ELF-1 (cell line): ENCODE results near the gene CARD11.
"Not testable (repeated sequence)": the region's sequence is repeated elsewhere in the genome, so short reads cannot be mapped to it uniquely, and the experiment has no call there.

ENCODE experiments used
- DNase-seq: peaks from one replicate; pipeline ENCODE4 v3.0.0-alpha.2; 2016; ENCODE audit warnings: low read depth, low spot score

Gene CARD11

DNA sequence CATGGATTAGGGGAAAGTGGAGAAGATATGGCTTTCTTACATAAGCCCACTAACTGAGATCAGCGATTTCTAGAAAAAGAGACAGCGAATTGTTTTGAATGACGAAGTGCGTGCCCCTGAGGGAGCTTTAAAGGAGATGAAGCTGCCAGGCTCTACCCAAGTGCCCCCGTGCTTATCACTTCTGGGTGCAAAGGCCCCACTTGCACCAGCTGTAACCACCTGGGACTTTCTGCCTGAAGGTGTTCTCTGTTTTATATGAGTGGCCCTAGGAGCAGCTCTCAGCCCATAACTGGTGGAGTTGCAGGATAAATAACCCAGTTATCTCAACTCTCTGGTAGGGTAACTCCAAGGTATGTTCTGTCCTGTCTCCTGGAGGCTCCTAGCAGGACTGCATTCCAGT, 20.4 kb upstream of the CARD11 start:
- DNase-seq = no peak

DNA sequence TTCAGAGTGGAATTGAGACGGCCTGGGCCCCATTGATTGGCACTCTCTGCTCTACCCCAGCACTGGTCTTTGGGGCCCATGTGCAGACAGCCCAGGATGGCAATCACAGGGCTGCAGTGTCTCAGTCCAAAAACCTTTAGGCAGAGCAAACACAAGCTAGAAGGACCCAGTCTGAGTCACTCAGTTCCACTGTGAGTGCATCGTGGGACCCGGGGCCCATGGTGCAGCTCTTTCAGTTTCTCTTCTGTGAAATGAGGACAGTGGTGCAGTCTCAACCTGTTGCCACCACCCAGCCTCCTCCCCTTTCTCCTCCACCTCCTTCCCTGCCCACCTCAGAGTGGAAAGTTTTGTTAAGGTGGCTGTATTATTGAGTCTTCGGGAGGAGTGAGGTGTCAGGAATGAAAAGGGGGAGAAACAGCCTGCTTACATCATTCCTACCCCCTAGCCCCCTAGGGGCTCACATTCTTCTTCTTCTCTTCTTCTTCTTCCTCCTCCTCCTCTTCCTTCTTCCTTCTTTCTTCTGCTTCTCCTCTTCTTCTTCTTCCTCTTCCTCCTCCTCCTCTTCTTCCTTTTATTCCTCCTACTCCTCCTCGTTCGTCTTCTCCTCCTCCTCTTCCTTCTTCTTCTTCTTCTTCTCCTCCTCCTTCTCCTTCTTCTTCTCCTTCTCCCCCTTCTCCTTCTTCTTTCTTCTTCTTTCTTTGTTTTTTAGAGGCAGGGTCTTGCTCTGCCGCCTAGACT, 19.5 kb upstream of the CARD11 start:
- no peak for DNase-seq

DNA sequence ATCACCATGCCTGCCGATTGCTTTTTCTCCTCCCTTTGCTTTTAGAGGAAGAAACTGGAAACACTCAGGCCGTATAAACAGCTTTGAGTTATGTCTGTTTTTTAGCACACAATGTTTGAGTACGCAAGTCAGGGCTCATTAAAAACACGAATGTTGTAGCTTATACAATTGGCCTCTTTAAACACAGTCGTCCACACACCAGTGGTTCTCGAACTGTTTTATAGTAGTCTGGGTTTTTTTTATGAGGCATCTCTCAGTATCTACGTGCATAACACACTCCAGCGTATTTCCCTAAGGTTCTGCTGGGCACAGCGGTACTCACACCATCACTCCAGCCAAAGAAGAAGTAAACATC, 13.4 kb upstream of the CARD11 start:
- DNase-seq = no peak

DNA sequence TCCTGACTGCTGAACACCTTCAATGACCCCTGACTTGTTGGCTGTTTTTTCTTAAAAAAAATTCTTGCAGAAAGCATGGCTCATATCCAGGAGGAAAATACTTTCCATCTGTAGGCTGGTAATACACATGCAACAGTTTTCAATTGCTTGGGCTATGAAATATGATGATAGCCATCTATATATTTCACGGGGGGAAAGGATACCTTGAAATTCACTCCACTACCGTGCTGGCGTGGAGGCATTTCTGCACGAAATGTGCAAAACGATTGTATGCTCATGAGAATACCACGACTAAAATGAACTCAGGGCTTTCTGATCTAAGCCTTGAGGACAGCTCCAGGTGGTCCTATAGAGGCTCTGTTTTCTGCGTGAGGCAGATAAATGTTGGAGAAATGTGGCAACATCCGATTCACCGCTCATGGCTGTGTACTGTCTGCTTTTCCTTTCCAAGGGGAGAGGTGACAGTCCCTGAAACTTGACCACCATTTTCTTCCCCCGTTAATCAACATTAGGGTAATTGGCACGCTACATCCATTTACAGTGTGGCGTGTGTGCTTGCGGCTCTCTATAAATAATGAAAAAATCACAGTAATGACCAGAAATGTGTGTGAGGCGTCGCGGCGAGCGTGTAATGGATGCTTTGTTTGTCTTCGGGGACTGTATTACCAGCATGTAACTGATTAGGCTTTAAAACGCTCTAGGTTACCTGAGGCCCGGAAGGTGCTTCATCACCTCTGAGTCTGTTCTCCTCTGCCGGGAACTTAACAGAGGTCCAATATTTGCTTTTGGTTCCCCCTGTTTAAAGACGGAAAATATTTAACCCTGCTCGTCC, 12.8 kb upstream of the CARD11 start:
- no peak for DNase-seq

DNA sequence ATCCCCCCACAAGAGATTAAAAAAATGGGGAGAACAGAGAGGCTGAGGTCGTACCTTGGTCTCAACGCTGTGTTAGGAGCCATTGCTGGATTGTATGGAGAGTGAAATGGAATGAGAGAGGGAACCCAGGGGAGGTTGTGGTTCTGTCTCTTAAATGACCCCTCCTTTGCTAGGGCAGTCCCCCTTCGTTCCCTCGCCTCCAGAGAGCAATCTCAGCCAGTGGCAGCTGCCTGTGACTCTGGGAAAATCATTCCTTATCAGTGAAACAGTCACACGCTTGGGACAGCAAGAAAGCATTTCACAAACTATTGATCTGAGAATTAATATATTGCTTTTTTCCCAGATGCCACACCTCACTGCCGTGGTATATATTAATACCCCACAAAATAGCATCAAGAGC, 12.0 kb upstream of the CARD11 start:
- no peak for DNase-seq

DNA sequence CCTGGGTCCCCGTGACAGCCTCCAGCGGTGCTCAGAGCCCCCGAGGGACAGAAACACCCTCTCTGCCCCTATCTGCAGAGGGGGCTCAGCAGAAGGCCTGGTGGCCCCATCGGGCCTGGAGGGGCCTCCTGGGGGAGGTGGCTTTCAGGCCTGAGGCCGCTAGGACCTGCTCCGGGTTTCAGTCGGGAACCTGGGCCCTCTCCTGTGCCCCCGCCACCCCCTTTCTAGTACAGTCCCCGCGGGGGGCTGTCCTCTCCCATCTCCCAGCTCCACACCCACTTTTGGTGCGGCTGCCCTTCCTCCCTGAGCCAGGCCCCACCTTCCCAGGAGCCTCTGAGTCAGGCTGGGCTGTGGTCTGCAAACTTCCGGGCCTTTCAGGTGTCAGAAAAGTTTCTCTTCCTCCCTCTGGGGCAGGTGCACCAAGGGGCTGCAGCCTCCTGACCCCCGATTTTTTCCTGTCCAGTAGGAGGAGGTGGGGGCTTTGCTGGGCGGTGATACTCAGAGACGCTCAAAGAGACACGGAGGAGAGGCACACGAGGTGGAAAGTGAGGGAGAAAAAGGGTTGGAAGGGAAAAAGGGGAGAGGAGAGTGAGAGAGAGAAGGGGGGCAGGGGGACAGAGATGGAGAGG, 692 bp downstream of the CARD11 start:
- no peak for DNase-seq

DNA sequence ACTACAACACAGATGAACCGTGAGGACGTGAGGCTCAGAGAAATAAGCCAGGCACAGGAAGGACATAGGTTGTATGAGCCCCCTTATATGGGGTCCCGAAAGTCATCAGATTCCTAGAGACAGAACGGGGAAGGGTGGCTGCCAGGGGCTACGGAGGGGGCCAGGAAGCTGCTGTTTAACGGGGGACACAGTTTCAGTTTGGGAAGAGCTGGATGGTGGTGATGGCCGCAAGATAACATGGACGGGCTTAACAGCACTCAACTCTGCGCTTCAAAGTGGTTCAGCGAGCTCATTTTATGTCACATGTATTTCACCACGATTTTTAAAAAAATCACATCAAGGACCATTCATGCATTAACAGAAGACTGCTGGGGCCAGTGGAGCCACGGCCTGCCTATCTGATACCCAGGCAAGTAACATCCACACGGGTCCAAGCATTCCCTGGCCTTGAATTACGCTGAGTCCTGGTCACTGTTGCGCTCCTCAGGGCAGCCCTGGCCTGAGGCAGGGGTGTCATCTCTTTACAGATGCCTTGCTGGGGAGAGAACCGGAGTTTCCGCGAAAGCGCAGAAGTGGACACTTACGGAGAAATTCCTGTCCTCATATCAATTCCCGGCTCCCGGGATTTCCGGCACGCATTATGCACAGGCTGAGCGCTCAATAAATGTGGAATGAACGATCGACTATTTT, 1.5 kb downstream of the CARD11 start:
- DNase-seq = no peak

DNA sequence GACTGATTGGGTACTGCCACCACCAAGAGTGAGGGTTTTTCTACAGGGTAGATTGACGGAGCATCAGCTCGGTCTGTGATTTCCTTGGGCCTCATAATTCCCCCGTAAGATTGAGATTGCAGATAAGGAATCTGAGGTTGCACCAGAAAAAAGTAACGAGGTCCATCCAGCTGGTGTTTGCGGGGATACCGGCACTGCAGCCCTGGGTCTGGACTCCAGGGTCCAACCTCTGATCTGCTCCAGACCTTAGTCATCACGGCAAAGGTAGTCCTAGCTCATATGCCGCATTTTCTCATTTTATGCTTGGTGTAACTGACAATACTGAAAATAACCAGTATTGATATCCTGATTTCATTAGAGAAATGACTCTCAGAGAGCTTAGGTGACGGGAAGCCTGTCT, 3.9 kb downstream of the CARD11 start:
- no peak for DNase-seq

DNA sequence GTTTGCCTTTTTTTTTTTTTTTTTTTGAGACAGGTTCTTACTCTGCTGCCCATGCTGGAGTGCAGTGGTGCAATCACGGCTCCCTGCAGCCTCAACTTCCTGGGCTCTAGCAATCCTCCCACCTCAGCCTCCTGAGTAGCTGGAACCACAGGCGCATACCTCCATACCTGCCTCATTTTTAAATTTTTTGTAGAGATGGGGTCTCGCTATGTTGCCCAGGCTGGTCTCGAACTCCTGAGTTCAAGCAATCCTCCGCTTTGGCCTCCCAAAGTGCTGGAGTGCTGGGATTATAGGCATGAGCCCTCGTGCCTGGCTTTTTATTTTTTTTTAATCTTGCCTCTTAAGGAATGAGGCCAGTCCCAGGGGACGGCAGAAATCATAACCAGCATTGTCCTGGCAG, 5.7 kb downstream of the CARD11 start:
- DNase-seq = not testable (repeated sequence)

DNA sequence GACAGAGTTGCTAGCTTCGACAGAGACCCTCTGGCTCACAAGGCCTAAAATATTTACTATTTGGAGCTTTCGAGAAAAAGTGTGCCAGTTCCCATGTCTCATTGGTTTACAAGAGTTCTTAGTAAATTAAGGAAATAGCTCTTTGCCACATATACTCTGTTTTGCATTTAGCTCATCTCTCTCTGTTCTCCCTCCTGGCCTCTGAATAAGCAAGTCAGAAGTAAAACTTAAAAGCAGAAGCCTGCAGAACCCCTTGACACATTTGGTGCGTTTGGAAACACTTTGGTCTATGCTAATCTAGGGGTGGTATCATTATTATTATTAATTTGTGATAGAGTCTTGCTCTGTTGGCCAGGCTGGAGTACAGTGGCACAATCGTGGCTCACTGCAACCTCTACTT, 6.4 kb downstream of the CARD11 start:
- DNase-seq = no peak

DNA sequence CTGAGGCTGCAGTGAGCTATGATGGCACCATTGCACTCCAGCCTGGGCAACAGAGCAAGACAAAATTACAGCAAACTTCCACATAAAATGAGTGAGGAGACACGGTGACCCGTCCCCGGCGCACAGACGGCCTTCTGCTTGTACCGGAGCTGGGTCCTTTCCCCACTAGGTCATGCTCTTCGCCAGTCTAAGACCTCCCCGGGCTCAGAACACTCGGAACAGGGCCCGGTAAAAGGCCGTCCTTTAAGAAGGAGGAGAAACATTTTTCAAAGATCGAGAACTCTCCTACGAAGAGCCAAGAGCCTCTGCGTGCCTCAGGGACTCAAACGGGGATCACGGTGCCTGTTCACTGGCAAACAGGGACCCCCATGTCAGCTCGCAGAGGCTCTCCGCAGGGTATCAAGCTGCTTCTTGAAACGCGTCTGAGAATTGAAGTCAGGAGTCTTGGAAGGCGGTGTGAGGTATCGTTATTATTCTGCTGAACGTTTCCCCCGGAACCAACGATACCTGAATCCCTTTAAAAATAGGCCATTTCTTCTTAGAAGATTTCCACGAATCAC, 9.0 kb downstream of the CARD11 start:
- DNase-seq = no peak

DNA sequence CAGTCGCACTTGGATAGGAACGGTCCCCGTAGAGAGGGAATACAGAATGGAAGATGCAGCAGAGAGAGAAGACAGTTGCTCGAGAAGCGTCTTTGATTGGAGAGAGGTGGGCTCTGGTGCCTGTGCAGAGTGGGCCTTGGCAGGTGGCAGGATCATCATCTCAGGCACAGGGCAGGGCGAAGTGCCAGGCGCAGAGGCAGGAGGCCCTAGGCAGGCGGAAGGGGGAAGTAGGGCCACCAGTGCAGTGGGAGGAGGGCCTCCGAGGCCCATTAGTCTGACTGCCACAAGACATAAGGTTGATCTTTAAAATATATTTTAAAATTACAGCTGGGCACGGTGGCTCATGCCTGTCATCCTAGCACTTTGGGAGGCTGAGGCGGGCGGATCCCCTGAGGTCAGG, 10.1 kb downstream of the CARD11 start:
- no peak for DNase-seq

DNA sequence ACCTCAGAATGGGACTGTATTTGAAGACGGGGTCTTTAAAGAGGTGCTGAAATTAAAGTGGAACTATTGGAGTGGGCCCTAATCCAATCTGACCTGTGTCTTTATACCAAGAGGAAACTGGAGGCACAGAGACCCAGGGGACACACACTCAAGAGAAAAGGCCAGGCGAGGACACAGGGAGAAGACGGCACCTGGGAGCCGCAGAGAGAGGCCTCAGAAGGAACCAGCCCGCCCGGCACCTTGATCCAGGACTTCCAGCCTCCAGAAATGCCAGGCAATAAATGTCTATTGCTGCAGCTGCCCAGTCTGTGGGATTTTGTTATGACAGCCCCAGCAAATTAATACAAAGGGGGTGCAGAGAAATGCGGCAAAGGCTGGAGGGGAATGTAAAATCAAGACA, 10.5 kb downstream of the CARD11 start:
- DNase-seq = no peak

DNA sequence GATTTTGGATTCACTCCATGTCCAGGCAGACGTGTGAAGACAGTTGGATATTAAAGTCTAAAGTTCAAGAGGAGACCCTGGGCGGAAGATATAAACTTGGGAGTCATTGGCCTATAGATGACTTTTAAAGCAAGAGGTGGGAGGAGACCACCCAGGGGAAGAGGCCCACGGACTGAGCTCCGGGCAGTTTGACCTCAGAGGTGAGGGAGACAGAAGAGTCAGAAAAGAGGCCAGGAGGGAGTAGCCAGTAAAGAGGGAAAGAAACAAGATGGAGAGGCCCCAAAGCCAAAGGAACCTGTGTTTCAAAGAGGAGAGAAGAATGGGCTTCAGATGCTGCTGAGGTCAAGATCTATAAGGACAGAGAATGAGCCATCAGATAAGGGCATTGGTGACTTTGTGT, 11.4 kb downstream of the CARD11 start:
- no peak for DNase-seq

DNA sequence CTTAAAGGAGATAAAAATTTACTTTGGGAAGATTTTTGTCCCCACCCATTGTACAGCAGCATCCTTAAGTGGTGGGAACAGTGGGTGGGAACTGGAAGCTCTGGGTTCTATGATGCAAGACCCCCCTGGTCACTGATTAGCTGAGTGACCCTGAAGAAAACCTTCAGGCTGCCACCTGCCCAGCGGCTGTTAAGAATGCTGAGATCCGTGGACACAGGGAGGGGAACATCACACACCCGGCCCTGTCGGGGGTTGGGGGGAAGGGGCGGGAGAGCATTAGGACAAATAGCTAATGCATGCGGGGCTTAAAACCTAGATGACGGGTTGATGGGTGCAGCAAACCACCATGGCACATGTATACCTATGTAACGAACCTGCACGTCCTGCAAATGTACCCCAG, 14.5 kb downstream of the CARD11 start:
- DNase-seq = peak; percentile 24

DNA sequence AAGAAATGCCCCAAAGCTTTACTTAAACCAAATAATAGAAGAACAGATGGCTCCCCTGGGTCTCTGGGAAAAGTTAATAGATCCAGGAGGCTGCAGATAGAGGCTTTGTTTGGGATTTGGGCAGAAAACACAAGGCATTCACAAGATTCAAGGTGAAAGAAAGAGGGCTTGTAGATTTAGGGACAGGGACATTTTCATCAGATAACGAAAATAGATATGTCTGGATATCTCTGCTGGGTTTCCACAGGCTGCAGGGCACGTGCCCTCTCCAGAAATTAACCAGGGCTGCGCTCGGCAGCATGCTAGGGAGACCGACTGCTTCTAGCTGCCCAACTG, 14.9 kb downstream of the CARD11 start:
- DNase-seq = no peak

DNA sequence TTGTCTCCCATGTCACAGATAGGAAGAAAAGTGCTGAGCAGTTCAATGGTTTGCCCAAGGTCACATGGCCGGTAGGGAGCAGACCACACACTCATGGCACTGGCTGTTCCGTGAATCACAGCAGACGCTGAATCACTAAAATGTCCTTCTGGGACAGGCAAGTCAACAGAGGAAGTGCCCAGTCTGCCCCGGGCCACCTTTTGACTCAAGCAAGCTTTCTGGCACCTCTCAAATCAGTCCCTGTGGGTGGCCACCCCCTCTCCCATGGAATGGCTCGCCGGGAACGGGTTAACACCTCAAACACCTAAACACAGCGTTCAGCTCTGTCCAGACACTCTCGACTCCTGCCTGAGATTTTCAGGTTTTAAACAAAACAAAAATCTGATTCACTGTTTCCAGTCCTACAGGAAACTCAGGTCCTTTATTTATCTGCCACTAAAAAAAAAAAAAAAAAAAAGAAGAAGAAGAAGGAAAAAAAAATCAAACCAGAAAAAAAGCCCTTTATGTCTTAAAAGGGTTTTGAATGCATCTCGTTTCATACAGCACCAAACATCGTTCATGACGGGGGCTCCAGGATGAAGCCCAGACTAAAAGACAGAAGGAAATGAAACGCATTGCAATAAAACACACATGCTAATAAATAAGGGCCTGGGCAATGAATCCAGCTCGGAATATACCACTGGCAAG, 15.5 kb downstream of the CARD11 start:
- peak; percentile 44 for DNase-seq

DNA sequence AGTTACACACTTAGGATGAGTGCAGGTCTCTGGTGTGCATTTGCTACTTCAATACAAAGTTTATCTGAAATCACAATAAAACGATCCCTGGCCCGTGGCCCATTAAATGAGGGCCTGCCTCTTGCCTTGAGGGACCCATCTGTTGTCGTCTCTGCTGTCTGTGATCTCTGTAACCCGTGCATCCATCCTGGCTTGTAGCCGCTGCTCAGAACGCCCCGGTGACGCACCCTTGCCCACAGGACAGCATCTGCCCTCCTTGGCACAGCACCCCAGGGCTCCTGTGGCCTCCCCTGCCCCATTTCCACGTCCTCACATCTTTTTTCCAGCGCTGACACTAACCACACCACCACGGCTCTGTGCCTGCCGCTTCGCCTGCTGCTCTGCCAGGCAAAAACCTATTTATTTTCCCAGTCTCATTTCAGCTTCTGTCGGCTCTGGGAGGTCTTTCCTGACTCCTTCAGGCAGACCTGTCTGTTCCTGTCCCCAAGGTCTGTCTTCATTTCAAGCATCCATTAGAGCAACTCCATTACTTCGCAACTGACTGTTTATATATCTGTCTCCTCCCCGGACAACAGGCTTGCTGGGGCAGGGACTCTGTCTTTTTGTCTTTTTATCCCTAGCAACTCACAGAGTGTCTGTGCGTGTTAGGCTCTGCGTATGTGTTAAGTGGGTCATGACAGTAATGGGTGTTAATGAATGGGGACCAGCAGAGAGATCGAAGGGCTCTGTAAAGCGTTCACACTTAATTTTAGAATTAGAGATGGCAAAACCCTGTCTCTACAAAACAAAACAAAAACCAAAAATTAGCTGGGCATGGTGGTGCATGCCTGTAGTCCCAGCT, 16.4 kb downstream of the CARD11 start:
- no peak for DNase-seq

DNA sequence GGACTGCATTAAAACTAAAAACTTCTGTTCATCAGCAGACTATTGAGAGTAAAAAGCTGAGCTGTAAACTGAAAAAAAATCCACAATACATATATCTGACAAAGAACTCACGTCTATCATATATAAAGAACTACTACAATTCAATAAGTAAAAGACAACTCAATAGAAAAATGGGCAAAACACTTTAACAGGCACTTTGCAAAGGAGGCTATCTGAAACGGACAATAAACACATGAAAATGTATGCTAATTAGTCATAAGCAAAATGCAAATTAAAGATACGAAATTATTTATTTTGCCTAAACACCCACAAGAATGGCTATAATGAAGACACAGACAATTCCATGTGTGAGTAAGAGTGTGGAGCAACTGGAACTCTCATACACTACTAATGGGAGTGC, 18.1 kb downstream of the CARD11 start:
- no peak for DNase-seq

DNA sequence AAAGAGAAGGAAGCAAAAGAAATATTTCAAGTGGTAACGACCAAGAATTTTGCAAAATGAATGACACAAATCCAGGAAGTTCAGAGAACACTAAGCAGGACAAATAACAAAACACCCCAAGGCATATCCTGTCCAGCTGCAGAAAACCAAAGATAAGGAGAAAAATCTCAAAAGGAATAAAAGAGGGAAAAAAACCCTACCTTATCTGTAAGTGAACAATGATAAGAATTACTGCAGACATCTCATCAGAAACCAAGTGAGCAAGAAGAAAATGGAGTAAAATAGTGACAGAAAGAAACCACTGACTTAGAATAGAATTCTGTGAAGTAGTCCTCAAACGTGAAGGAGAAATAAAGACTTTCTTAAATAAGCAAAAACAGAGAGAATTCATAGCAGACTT, 21.8 kb downstream of the CARD11 start:
- DNase-seq = no peak

DNA sequence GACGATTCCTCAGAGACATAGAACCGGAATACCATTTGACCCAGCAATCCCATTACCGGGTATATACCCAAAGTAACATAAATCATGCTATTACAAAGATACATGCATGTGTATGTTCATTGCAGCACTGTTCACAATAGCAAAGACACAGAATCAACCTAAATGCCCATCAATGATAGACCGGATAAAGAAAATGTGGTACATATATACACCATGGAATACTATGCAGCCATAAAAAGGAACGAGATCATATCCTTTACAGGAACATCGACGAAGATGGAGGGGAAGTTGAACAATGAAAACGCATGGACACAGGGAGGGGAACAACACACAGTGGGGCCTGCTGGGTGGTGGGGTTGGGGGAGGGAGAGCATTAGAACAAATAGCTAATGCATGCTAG, 22.4 kb downstream of the CARD11 start:
- DNase-seq = not testable (repeated sequence)
